HepG2 (cell line): ENCODE measurements around the gene TMCC2. TPM values are rescaled to one million over a fixed set of nuclear protein-coding genes. Genes with fewer than 3 reads are reported as not detected.

ENCODE experiments used
- ATAC-seq: fragments of 200-7000 bp; cut with Tn5 transposase; 3 replicates; pipeline ENCODE4 v1.9.1; 2020; ENCODE audit warnings: mild to moderate bottlenecking, moderate library complexity
- BruUV-seq: library from RNA; stranded (reverse); fragments of 400-500 nt; replicated peaks from 2 replicates; lab custom pipeline; 2021; lab: Mats Ljungman, UMichigan
- CTCF ChIA-PET: fragments of 300-600 bp; formaldehyde crosslinking; extraction: SDS; loops from one replicate; lab custom pipeline; 2021; ENCODE audit warnings: low total read pairs, inconsistent platforms, low intra/inter-chr PET ratio; lab: Yijun Ruan, JAX
- POLR2A ChIA-PET: fragments of 350-600 bp; sonication (Branson Sonifier 250); formaldehyde crosslinking; loops from one replicate; lab custom pipeline; 2020; ENCODE audit warnings: antibody characterized with exemption, inconsistent platforms; lab: Yijun Ruan, JAX
- DNase-seq: peaks from one replicate; pipeline ENCODE4 v3.0.0-alpha.2; 2015; ENCODE audit warnings: low spot score
- FAIRE-seq: peaks from 3 replicates; lab custom pipeline; 2011; peaks lifted over from hg19 to GRCh38; lab: Jason Lieb, UNC
- H2AFZ ChIP-seq: one replicate; pipeline ENCODE4 v1.6.1; 2011; ENCODE audit warnings: low read length, inconsistent platforms
- H3K27ac ChIP-seq: fragments of 300-600 bp; 3 replicates; pipeline ENCODE4 v1.8.0; 2011; ENCODE audit warnings: mixed run types, mild to moderate bottlenecking, mixed read lengths, low read length, inconsistent platforms; ENCODE audit not compliant: insufficient read depth; ENCODE audit errors: extremely low read length
- H3K27me3 ChIP-seq, 2 experiments: fragments of 200-600 bp in 1 of 2; 2 replicates in 1 of 2; 3 replicates in 1 of 2; pipeline versions ENCODE4 v1.6.0 to v1.8.0; 2011; ENCODE audit warnings: low read length in 2 of 2, mild to moderate bottlenecking in 2 of 2, moderate library complexity in 2 of 2, inconsistent platforms in 1 of 2; ENCODE audit not compliant: insufficient read depth in 2 of 2, control insufficient read depth in 1 of 2
- H3K36me3 ChIP-seq, 2 experiments: fragments of 200-600 bp in 1 of 2; replicated peaks in 1 of 2; 2 replicates in 1 of 2; 3 replicates in 1 of 2; pipeline versions ENCODE4 v1.5.1 to v1.8.0; 2011; ENCODE audit warnings: low read length in 2 of 2, inconsistent platforms in 1 of 2; ENCODE audit not compliant: insufficient read depth in 2 of 2, control insufficient read depth in 1 of 2
- H3K4me1 ChIP-seq: 2 replicates; pipeline ENCODE4 v1.5.1; 2012; ENCODE audit warnings: low read length, inconsistent platforms; ENCODE audit not compliant: insufficient read depth
- H3K4me2 ChIP-seq: 2 replicates; pipeline ENCODE4 v1.6.0; 2011; ENCODE audit warnings: low read depth, low read length, inconsistent platforms
- H3K4me3 ChIP-seq, 3 experiments: fragments of 200-600 bp in 1 of 3; sonication (generic), shearing (Covaris generic) in 1 of 3; replicated peaks in 1 of 3; 2 replicates each; pipeline ENCODE4 v1.5.1; 2011 to 2016; ENCODE audit warnings: low read length in 3 of 3, inconsistent platforms in 2 of 3, low read depth in 2 of 3, mild to moderate bottlenecking in 2 of 3, control low read depth in 1 of 3, mixed read lengths in 1 of 3; ENCODE audit not compliant: insufficient read depth in 1 of 3
- H3K79me2 ChIP-seq: one replicate; pipeline ENCODE4 v1.6.1; 2011; ENCODE audit warnings: low read length, inconsistent platforms; ENCODE audit not compliant: insufficient read depth
- H3K9ac ChIP-seq: 2 replicates; pipeline ENCODE4 v1.6.0; 2011; ENCODE audit warnings: mild to moderate bottlenecking, low read depth, low read length, inconsistent platforms; ENCODE audit not compliant: insufficient read depth
- H3K9me3 ChIP-seq: 2 replicates; pipeline ENCODE4 v1.5.1; 2012; ENCODE audit warnings: mild to moderate bottlenecking, low read length
- H4K20me1 ChIP-seq: 2 replicates; pipeline ENCODE4 v1.6.0; 2011; ENCODE audit warnings: inconsistent platforms, mild to moderate bottlenecking, low read length, moderate library complexity; ENCODE audit not compliant: insufficient read depth
- ARNTL ChIP-seq: sonication (generic); formaldehyde crosslinking; IDR thresholded peaks from 2 replicates; pipeline ENCODE4 v1.4.0; 2020; ENCODE audit warnings: mild to moderate bottlenecking, missing genetic modification reagents
- HDAC1 ChIP-seq: sonication (generic); formaldehyde crosslinking; IDR thresholded peaks from 2 replicates; pipeline ENCODE4 v1.5.1; 2020; ENCODE audit warnings: mild to moderate bottlenecking, missing genetic modification reagents
- JUNB ChIP-seq: sonication (generic); formaldehyde crosslinking; IDR thresholded peaks from 2 replicates; pipeline ENCODE4 v1.8.0; 2022; ENCODE audit warnings: missing genetic modification reagents, mild to moderate bottlenecking, borderline replicate concordance
- KLF9 ChIP-seq: IDR thresholded peaks from 2 replicates; pipeline ENCODE4 v1.6.1; 2016; ENCODE audit warnings: low read depth
- MTA3 ChIP-seq: sonication (generic); formaldehyde crosslinking; IDR thresholded peaks from 2 replicates; pipeline ENCODE4 v1.4.0; 2020; ENCODE audit warnings: missing genetic modification reagents
- SMAD1 ChIP-seq: sonication (generic); formaldehyde crosslinking; IDR thresholded peaks from 2 replicates; pipeline ENCODE4 v1.4.0; 2020; ENCODE audit warnings: missing genetic modification reagents, low read depth, mild to moderate bottlenecking, borderline replicate concordance
- ZBTB10 ChIP-seq: sonication (generic); formaldehyde crosslinking; IDR thresholded peaks from 2 replicates; pipeline ENCODE4 v1.4.0; 2020; ENCODE audit warnings: missing genetic modification reagents, borderline replicate concordance
- ZNF17 ChIP-seq: sonication (generic); formaldehyde crosslinking; IDR thresholded peaks from 2 replicates; pipeline ENCODE4 v1.5.0; 2020; ENCODE audit warnings: mild to moderate bottlenecking, missing genetic modification reagents
- WGBS: methylation state at CpG from one replicate; pipeline ENCODE4 v1.1.6; 2017; ENCODE audit warnings: low lambda C conversion rate; 5-methylcytosine and 5-hydroxymethylcytosine counted together
- in situ Hi-C: cut with HindIII; loops from 2 replicates; pipeline ENCODE4 v1.10.0; 2017; ENCODE audit warnings: low pct_unique_long_range_greater_than_20kb; ENCODE audit not compliant: extremely low pct_ligation_motif_present
- intact Hi-C: fragments of 100-400 bp; cut with micrococcal nuclease; formaldehyde crosslinking; loops from one replicate; pipeline ENCODE4 v1.10.0; 2022; ENCODE audit not compliant: unreplicated experiment
- polyA plus RNA-seq, 8 experiments: library from polyadenylated mRNA; depleted of rRNA in 3 of 8; stranded (reverse) in 7 of 8; unstranded in 1 of 8; fragments of >200 nt; fragmentation: Illumina TruSeq in 4 of 8; extraction: Trizol in 4 of 8; gene quantifications; 2 replicates each; pipeline versions ENCODE4 v1.2.1 to v1.2.3, GENCODE V29; 2011 to 2016; ENCODE audit warnings: low read depth in 4 of 8, missing spikeins in 1 of 8, mixed read lengths in 1 of 8; ENCODE audit not compliant: insufficient read depth in 1 of 8
- total RNA-seq, 5 experiments: library from RNA; depleted of rRNA; stranded (reverse); fragments of >200 nt; fragmentation: Illumina TruSeq; extraction: Trizol; gene quantifications; 2 replicates each; pipeline ENCODE4 v1.2.3, GENCODE V29; 2016; ENCODE audit warnings: low read depth in 1 of 5
- TF ChIP-seq, protein P1 (sequence below): IDR thresholded peaks from 2 replicates; pipeline ENCODE4 v1.6.1; 2016; ENCODE audit warnings: missing compliant biosample characterization, missing genetic modification reagents, borderline replicate concordance

TMCC2 gene
- total and polyA plus RNA-seq, 2 of the 13 experiments (the other 11 are each of a cell fraction or from before 2014, with no cell fraction given): 0.12 to 0.24 TPM

DNA sequence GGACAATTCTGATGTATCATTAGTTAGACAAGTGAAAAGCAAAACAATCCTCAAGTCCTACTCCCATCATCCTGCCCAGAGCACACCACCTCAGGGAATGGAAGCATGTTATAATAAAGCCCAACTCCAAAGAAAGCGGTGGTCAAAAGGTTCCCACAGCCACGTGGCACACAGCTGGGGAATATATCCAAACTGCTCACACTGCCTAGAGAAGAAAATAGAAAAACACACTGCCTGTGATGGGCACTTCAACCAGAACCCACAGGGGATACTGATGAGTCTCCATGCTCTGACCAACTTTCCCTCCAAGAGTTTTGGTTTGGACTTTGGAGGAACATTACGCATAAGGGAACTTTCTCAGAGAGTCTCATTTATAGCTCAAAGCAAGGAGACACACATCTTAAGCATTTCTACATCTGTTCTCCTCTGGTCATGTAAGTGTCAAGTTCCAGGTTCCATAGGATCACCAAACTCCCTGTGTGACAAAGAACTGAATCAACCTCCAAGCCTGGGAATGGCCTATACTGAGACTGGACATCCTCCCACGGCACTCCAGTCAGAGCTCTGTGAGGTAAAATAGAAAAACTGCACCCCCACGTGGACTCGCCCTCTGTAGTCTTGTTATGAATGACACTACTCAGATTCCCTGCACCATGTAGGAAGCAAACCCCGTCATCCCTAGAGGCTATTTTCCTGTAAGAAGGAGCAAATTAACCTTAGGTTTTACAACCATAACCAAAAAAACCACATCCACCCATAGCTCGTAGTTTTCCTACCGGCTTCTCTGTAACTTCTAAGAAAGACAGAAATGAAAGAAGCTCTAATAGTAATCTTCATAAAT lies 28.4 kb upstream of the TMCC2 start:
- H3K36me3 ChIP-seq: no peaks in the 10 kb centered on the region
- no peak overlapping the region for H3K4me2 ChIP-seq
- DNase-seq (no peak), ATAC-seq (no peak), FAIRE-seq (no peak)
- 88% methylated on average over 9 of the region's 9 CpGs for WGBS
- TF ChIP-seq ZNF17 (CRISPR knock-in tag) (no peak), JUNB (CRISPR knock-in tag) (no peak), ZBTB10 (CRISPR knock-in tag) (no peak), SMAD1 (CRISPR knock-in tag) (no peak), HDAC1 (CRISPR knock-in tag) (no peak), KLF9 (no peak), MTA3 (CRISPR knock-in tag) (no peak), ARNTL (CRISPR knock-in tag) (no peak)
- TF ChIP-seq, protein P1, sequence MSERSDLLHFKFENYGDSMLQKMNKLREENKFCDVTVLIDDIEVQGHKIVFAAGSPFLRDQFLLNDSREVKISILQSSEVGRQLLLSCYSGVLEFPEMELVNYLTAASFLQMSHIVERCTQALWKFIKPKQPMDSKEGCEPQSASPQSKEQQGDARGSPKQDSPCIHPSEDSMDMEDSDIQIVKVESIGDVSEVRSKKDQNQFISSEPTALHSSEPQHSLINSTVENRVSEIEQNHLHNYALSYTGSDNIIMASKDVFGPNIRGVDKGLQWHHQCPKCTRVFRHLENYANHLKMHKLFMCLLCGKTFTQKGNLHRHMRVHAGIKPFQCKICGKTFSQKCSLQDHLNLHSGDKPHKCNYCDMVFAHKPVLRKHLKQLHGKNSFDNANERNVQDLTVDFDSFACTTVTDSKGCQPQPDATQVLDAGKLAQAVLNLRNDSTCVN (CRISPR knock-in tag): no peak
- no peak overlapping the region for H3K27ac ChIP-seq
- in situ Hi-C loops: no loop called here
- peaks cover 4% of the 10 kb centered on the region for H3K79me2 ChIP-seq
- intact Hi-C loops: no loop called here
- CTCF ChIA-PET: no interaction called here
- H2AFZ ChIP-seq: no peak overlapping the region
- no peak overlapping the region for H3K9ac ChIP-seq
- H3K9me3 ChIP-seq: no peaks in the 10 kb centered on the region
- POLR2A ChIA-PET: interaction anchor here (0.6 kb wide), 1 partner anchor 171 kb away, joined by 3 read pairs; no protein-coding TSS in a partner anchor
- no peaks in the 10 kb centered on the region for H3K4me1 ChIP-seq
- H3K4me3 ChIP-seq: no peak overlapping the region
- H3K27me3 ChIP-seq: no peaks in the 10 kb centered on the region
- H4K20me1 ChIP-seq: no peaks in the 10 kb centered on the region
- BruUV-seq: no TSS peak
